IMR-90 (cell line): ENCODE results near the gene PCDHB15. TPM values are rescaled to one million over a fixed set of nuclear protein-coding genes. Genes with fewer than 3 reads are reported as not detected.

Experiments
- ATAC-seq: fragments of 200-7000 bp; cut with Tn5 transposase; 2 replicates; pipeline ENCODE4 v1.9.1; 2020; ENCODE audit warnings: low read depth, mild to moderate bottlenecking, moderate library complexity
- BruUV-seq: library from RNA; stranded (reverse); fragments of 400-500 nt; replicated peaks from 2 replicates; lab custom pipeline; 2021; lab: Mats Ljungman, UMichigan
- CTCF ChIA-PET: fragments of 300-600 bp; formaldehyde crosslinking; extraction: SDS; loops from one replicate; lab custom pipeline; 2021; ENCODE audit warnings: antibody characterized with exemption; lab: Yijun Ruan, JAX
- POLR2A ChIA-PET: fragments of 300-600 bp; sonication (Branson Sonifier 250); formaldehyde crosslinking; loops from one replicate; lab custom pipeline; 2022; ENCODE audit warnings: antibody characterized with exemption; ENCODE audit not compliant: unreplicated experiment; lab: Charles Lee
- DNase-seq: peaks from one replicate; pipeline ENCODE4 v3.0.0; 2013
- H2AFZ ChIP-seq: replicated peaks from 2 replicates; pipeline ENCODE3; 2013; ENCODE audit warnings: low read length, mild to moderate bottlenecking; ENCODE audit not compliant: poor library complexity
- H2AK5ac ChIP-seq: 2 replicates; pipeline ENCODE4 v1.6.1; 2013; ENCODE audit warnings: low read depth, low read length, inconsistent platforms
- H2AK9ac ChIP-seq: replicated peaks from 2 replicates; pipeline ENCODE3; 2013; ENCODE audit warnings: mild to moderate bottlenecking, low read depth, low read length, moderate library complexity; ENCODE audit not compliant: poor library complexity
- H2BK120ac ChIP-seq: 2 replicates; pipeline ENCODE4 v1.6.1; 2013; ENCODE audit warnings: low read depth, low read length, inconsistent platforms
- H2BK15ac ChIP-seq: 3 replicates; pipeline ENCODE4 v1.6.1; 2013; ENCODE audit warnings: low read depth, low read length, inconsistent platforms
- H2BK20ac ChIP-seq: 2 replicates; pipeline ENCODE4 v1.6.1; 2013; ENCODE audit warnings: low read depth, mild to moderate bottlenecking, inconsistent platforms, low read length, moderate library complexity
- H2BK5ac ChIP-seq: 2 replicates; pipeline ENCODE4 v1.6.1; 2013; ENCODE audit warnings: mild to moderate bottlenecking, low read depth, low read length, inconsistent platforms; ENCODE audit not compliant: poor library complexity, severe bottlenecking
- H3K14ac ChIP-seq: replicated peaks from 2 replicates; pipeline ENCODE4 v1.6.1; 2013; ENCODE audit warnings: low read depth, low read length, inconsistent platforms
- H3K18ac ChIP-seq: 2 replicates; pipeline ENCODE4 v1.6.1; 2013; ENCODE audit warnings: low read depth, low read length, control low read depth
- H3K23ac ChIP-seq: 2 replicates; pipeline ENCODE4 v1.6.1; 2013; ENCODE audit warnings: low read depth, low read length, inconsistent platforms
- H3K27ac ChIP-seq: 2 replicates; pipeline ENCODE4 v1.5.1; 2013; ENCODE audit warnings: mild to moderate bottlenecking, control low read depth, low read length; ENCODE audit not compliant: insufficient read depth
- H3K27me3 ChIP-seq: 2 replicates; pipeline ENCODE4 v1.6.1; 2013; ENCODE audit warnings: low read length; ENCODE audit not compliant: control insufficient read depth, insufficient read depth
- H3K36me3 ChIP-seq: 2 replicates; pipeline ENCODE4 v1.6.1; 2013; ENCODE audit warnings: low read length, mixed read lengths; ENCODE audit not compliant: control insufficient read depth, insufficient read depth
- H3K4ac ChIP-seq: 2 replicates; pipeline ENCODE4 v1.6.1; 2013; ENCODE audit warnings: low read depth, low read length, inconsistent platforms
- H3K4me1 ChIP-seq: 2 replicates; pipeline ENCODE4 v1.6.1; 2013; ENCODE audit warnings: low read length, mixed read lengths; ENCODE audit not compliant: control insufficient read depth, insufficient read depth
- H3K4me2 ChIP-seq: 2 replicates; pipeline ENCODE4 v1.6.1; 2013; ENCODE audit warnings: low read depth, mild to moderate bottlenecking, control low read depth, low read length, moderate library complexity
- H3K4me3 ChIP-seq: 2 replicates; pipeline ENCODE4 v1.5.1; 2013; ENCODE audit warnings: low read depth, mild to moderate bottlenecking, control low read depth, low read length, moderate library complexity; ENCODE audit not compliant: insufficient read depth
- H3K56ac ChIP-seq: 2 replicates; pipeline ENCODE4 v1.6.1; 2013; ENCODE audit warnings: low read length, inconsistent platforms; ENCODE audit not compliant: insufficient read depth; ENCODE audit errors: extremely low read depth
- H3K79me1 ChIP-seq, 2 experiments: 2 replicates each; pipeline ENCODE4 v1.6.1; 2013; ENCODE audit warnings: low read length in 2 of 2, inconsistent platforms in 1 of 2, low read depth in 1 of 2
- H3K9ac ChIP-seq: 2 replicates; pipeline ENCODE4 v1.6.1; 2013; ENCODE audit warnings: low read depth, low read length, control low read depth
- H3K9me1 ChIP-seq: 2 replicates; pipeline ENCODE4 v1.6.1; 2013; ENCODE audit warnings: low read length, inconsistent platforms; ENCODE audit not compliant: insufficient read depth
- H3K9me3 ChIP-seq: 2 replicates; pipeline ENCODE4 v1.6.1; 2013; ENCODE audit warnings: low read length; ENCODE audit not compliant: control insufficient read depth, insufficient read depth
- H4K20me1 ChIP-seq: 2 replicates; pipeline ENCODE4 v1.6.1; 2013; ENCODE audit warnings: low read length, inconsistent platforms; ENCODE audit not compliant: insufficient read depth
- H4K5ac ChIP-seq: 2 replicates; pipeline ENCODE4 v1.6.1; 2013; ENCODE audit warnings: mild to moderate bottlenecking, low read depth, low read length, control low read depth
- H4K8ac ChIP-seq, 2 experiments: 2 replicates each; pipeline ENCODE4 v1.6.1; 2013; ENCODE audit warnings: low read depth in 2 of 2, low read length in 2 of 2, control low read depth in 1 of 2, inconsistent platforms in 1 of 2
- H4K91ac ChIP-seq: 2 replicates; pipeline ENCODE4 v1.6.1; 2013; ENCODE audit warnings: low read depth, low read length, inconsistent platforms; ENCODE audit not compliant: insufficient read depth
- BHLHE40 ChIP-seq: fragments of 150-350 bp; IDR thresholded peaks from 2 replicates; pipeline ENCODE4 v1.6.1; 2016; ENCODE audit warnings: mild to moderate bottlenecking, low read depth, low read length
- CEBPB ChIP-seq: IDR thresholded peaks from 2 replicates; pipeline ENCODE4 v1.6.1; 2012; ENCODE audit warnings: low read depth, low read length, improper control_type of control experiment
- CHD1 ChIP-seq: IDR thresholded peaks from 2 replicates; pipeline ENCODE4 v1.6.1; 2012; ENCODE audit warnings: low read depth, low read length, improper control_type of control experiment
- CTCF ChIP-seq: conservative IDR thresholded peaks from 2 replicates; pipeline ENCODE4 v1.5.1; 2012; ENCODE audit warnings: mild to moderate bottlenecking, low read depth, low read length, improper control_type of control experiment
- ELK1 ChIP-seq: fragments of 150-350 bp; IDR thresholded peaks from 2 replicates; pipeline ENCODE4 v1.6.1; 2016; ENCODE audit warnings: low read depth, mild to moderate bottlenecking, low read length, moderate library complexity, borderline replicate concordance
- FOS ChIP-seq: fragments of 150-350 bp; IDR thresholded peaks from 2 replicates; pipeline ENCODE4 v1.6.1; 2016; ENCODE audit warnings: low read depth, low read length
- MAFK ChIP-seq: IDR thresholded peaks from 2 replicates; pipeline ENCODE4 v1.6.1; 2012; ENCODE audit warnings: low read depth, low read length, improper control_type of control experiment
- MAZ ChIP-seq: IDR thresholded peaks from 2 replicates; pipeline ENCODE4 v1.6.1; 2012; ENCODE audit warnings: low read depth, mild to moderate bottlenecking, low read length, improper control_type of control experiment, moderate library complexity, borderline replicate concordance
- MXI1 ChIP-seq: IDR thresholded peaks from 2 replicates; pipeline ENCODE4 v1.6.1; 2012; ENCODE audit warnings: low read depth, mild to moderate bottlenecking, low read length, moderate library complexity, borderline replicate concordance
- NFE2L2 ChIP-seq: fragments of 150-350 bp; IDR thresholded peaks from 2 replicates; pipeline ENCODE4 v1.6.1; 2016; ENCODE audit warnings: low read depth, mild to moderate bottlenecking, low read length
- POLR2A ChIP-seq: IDR thresholded peaks from 2 replicates; pipeline ENCODE4 v1.6.1; 2012; ENCODE audit warnings: mild to moderate bottlenecking, low read depth, low read length
- RAD21 ChIP-seq: IDR thresholded peaks from 2 replicates; pipeline ENCODE4 v1.6.1; 2012; ENCODE audit warnings: low read length, improper control_type of control experiment
- RCOR1 ChIP-seq: IDR thresholded peaks from 2 replicates; pipeline ENCODE4 v1.6.1; 2012; ENCODE audit warnings: mild to moderate bottlenecking, low read length, improper control_type of control experiment; ENCODE audit not compliant: insufficient replicate concordance
- RFX5 ChIP-seq: IDR thresholded peaks from 2 replicates; pipeline ENCODE4 v1.8.0; 2012; ENCODE audit warnings: low read depth, mild to moderate bottlenecking, low read length, moderate library complexity
- SMC3 ChIP-seq: fragments of 150-350 bp; IDR thresholded peaks from 2 replicates; pipeline ENCODE4 v1.6.1; 2016; ENCODE audit warnings: low read depth, mild to moderate bottlenecking, antibody characterized with exemption, low read length, moderate library complexity
- USF2 ChIP-seq: fragments of 150-350 bp; IDR thresholded peaks from 2 replicates; pipeline ENCODE4 v1.6.1; 2017; ENCODE audit warnings: mild to moderate bottlenecking, antibody characterized with exemption, low read length, low read depth
- dilution Hi-C: fragments of 300-500 bp; cut with HindIII; formaldehyde crosslinking; loops from one replicate; pipeline ENCODE4 v1.14.3; 2018; ENCODE audit warnings: low sequenced_read_pairs; ENCODE audit not compliant: unreplicated experiment
- in situ Hi-C: fragments of 300-500 bp; cut with MboI; formaldehyde crosslinking; loops from 3 replicates; pipeline ENCODE4 v1.14.3; 2019; ENCODE audit warnings: low sequenced_read_pairs, inconsistent platforms, mixed read lengths
- intact Hi-C: fragments of 100-400 bp; cut with micrococcal nuclease; formaldehyde crosslinking; loops from 2 replicates; pipeline ENCODE4 v1.10.0; 2022
- polyA plus RNA-seq, 3 experiments: library from polyadenylated mRNA; depleted of rRNA; stranded (reverse); fragments of >200 nt; gene quantifications; 2 replicates each; pipeline ENCODE4 v1.2.3, GENCODE V29; 2012; ENCODE audit warnings: low replicate concordance in 1 of 3
- total RNA-seq: library from RNA; depleted of rRNA; stranded (reverse); fragments of >200 nt; gene quantifications from 2 replicates; pipeline ENCODE4 v1.2.3, GENCODE V29; 2012

The PCDHB15 gene
- total and polyA plus RNA-seq, 2 of the 4 experiments (the other 2 are of a cell fraction) = 0.17 to 0.18 TPM

- Histone ChIP-seq H3K4me3 (no peak overlapping the region), H3K23ac (no peak overlapping the region), H3K9me1 (no peaks in the 10 kb centered on the region), H2AFZ (no peak overlapping the region), H4K91ac (no peak overlapping the region), H3K4me2 (no peak overlapping the region), H3K14ac (no peak overlapping the region), H3K56ac (no peak overlapping the region), H2BK5ac (no peak overlapping the region), H3K4me1 (no peaks in the 10 kb centered on the region), H3K4ac (no peak overlapping the region), H4K20me1 (no peaks in the 10 kb centered on the region), H2BK20ac (no peak overlapping the region), H3K9ac (no peak overlapping the region), H3K27me3 (no peaks in the 10 kb centered on the region), H3K27ac (no peak overlapping the region), H2AK9ac (no peak overlapping the region), H3K79me1 (no peaks in the 10 kb centered on the region), H3K36me3 (no peaks in the 10 kb centered on the region), H4K5ac (no peak overlapping the region), H3K18ac (no peak overlapping the region), H3K9me3 (peaks cover 40% of the 10 kb centered on the region), H2BK120ac (no peak overlapping the region), H2AK5ac (no peak overlapping the region), H2BK15ac (no peak overlapping the region), H4K8ac (no peak overlapping the region)
- no TSS peak for BruUV-seq
- dilution Hi-C loops (no loop called here), in situ Hi-C loops (no loop called here), intact Hi-C loops (no loop called here)
- no peak for ATAC-seq
- TF ChIP-seq MXI1 (no peak), CTCF (no peak), ELK1 (no peak), CHD1 (no peak), POLR2A (no peak), CEBPB (no peak), FOS (no peak), RFX5 (no peak), RAD21 (no peak), NFE2L2 (no peak), SMC3 (no peak), RCOR1 (no peak), USF2 (no peak), MAFK (no peak), BHLHE40 (no peak), MAZ (no peak)
- ChIA-PET CTCF (no interaction called here), POLR2A (no interaction called here)
- no peak for DNase-seq
Measured at GRCh38 chr5:141258948-141259347, 13.8 kb downstream of the PCDHB15 start.
